GM18867 (cell line): ENCODE results near the gene MORC1.

Source experiments
- ATAC-seq: cut with Tn5 transposase; IDR thresholded peaks from one replicate; pipeline ENCODE4 v1.9.1; 2021; ENCODE audit warnings: mild to moderate bottlenecking, moderate library complexity; ENCODE audit not compliant: unreplicated experiment

The MORC1 gene

GRCh38 chr3:109033000-109033660, 84.8 kb downstream of the MORC1 start:
- ATAC-seq = no peak

GRCh38 chr3:109028753-109029152, 89.2 kb downstream of the MORC1 start:
- no peak for ATAC-seq

- ATAC-seq = no peak
Measured at GRCh38 chr3:109026821-109027220, 91.1 kb downstream of the MORC1 start.

GRCh38 chr3:109025896-109026295, 92.0 kb downstream of the MORC1 start:
- no peak for ATAC-seq

GRCh38 chr3:109023656-109024254, 94.2 kb downstream of the MORC1 start:
- peak; percentile 90 for ATAC-seq

- ATAC-seq = no peak
Measured at GRCh38 chr3:109023167-109023566, 94.8 kb downstream of the MORC1 start.

- ATAC-seq = no peak
Measured at GRCh38 chr3:109021556-109021955, 96.4 kb downstream of the MORC1 start.

GRCh38 chr3:109018828-109019227, 99.1 kb downstream of the MORC1 start:
- no peak for ATAC-seq

GRCh38 chr3:109005443-109005842, 112.5 kb downstream of the MORC1 start:
- no peak for ATAC-seq

GRCh38 chr3:108998436-108998835, 119.5 kb downstream of the MORC1 start:
- ATAC-seq = no peak

- ATAC-seq = no peak
Measured at GRCh38 chr3:108985844-108986243, 132.1 kb downstream of the MORC1 start.

GRCh38 chr3:108983051-108983450, 134.9 kb downstream of the MORC1 start:
- ATAC-seq = no peak

- ATAC-seq = no peak
Measured at GRCh38 chr3:108976058-108976457, 141.9 kb downstream of the MORC1 start.

- no peak for ATAC-seq
Measured at GRCh38 chr3:108973019-108973418, 144.9 kb downstream of the MORC1 start.

GRCh38 chr3:108972482-108972881, 145.5 kb downstream of the MORC1 start:
- no peak for ATAC-seq

- no peak for ATAC-seq
Measured at GRCh38 chr3:108970561-108970960, 147.4 kb downstream of the MORC1 start.

- no peak for ATAC-seq
Measured at GRCh38 chr3:108966773-108967172, 151.2 kb downstream of the MORC1 start.

- ATAC-seq = no peak
Measured at GRCh38 chr3:108959017-108959416, 158.9 kb downstream of the MORC1 start.

- ATAC-seq = no peak
Measured at GRCh38 chr3:108953700-108954099, 164.2 kb downstream of the MORC1 start, which contains the start of gene GUCA1C. GUCA1C (minus strand) TSS chr3:108953879; CDS start chr3:108953762, 117 bp downstream.

GRCh38 chr3:108953210-108953609, 164.7 kb downstream of the MORC1 start:
- no peak for ATAC-seq

GRCh38 chr3:108951820-108952501, 166.0 kb downstream of the MORC1 start:
- no peak for ATAC-seq

- no peak for ATAC-seq
Measured at GRCh38 chr3:108947855-108948254, 170.1 kb downstream of the MORC1 start.
